H1 (cell line): ENCODE measurements around the gene FBXW10B. TPM values are rescaled to one million over a fixed set of nuclear protein-coding genes. Genes with fewer than 3 reads are reported as not detected.
"Not testable (repeated sequence)": the region's sequence is repeated elsewhere in the genome, so short reads cannot be mapped to it uniquely, and the experiment has no call there.

Experiments used
- CTCF ChIA-PET: fragments of 300-600 bp; sonication (Branson Sonifier 250); formaldehyde crosslinking; loops from one replicate; lab custom pipeline; 2021; ENCODE audit not compliant: partially characterized antibody; lab: Charles Lee
- POLR2A ChIA-PET: fragments of 300-600 bp; sonication (Branson Sonifier 250); formaldehyde crosslinking; loops from one replicate; lab custom pipeline; 2021; ENCODE audit warnings: inconsistent platforms; ENCODE audit not compliant: partially characterized antibody; lab: Charles Lee
- DNase-seq, 2 experiments: peaks; one replicate each; pipeline versions ENCODE4 v3.0.0 to v3.0.0-alpha.2; 2010 to 2022; ENCODE audit warnings: low spot score in 2 of 2, low read depth in 1 of 2, mixed read lengths in 1 of 2
- FAIRE-seq: peaks from 2 replicates; lab custom pipeline; 2011; peaks lifted over from hg19 to GRCh38; lab: Jason Lieb, UNC
- H2AFZ ChIP-seq: 2 replicates; pipeline ENCODE4 v1.8.1; 2012; ENCODE audit warnings: low read length, inconsistent platforms
- H2AK5ac ChIP-seq: 2 replicates; pipeline ENCODE4 v1.6.1; 2013; ENCODE audit warnings: low read depth, low read length
- H2BK120ac ChIP-seq: replicated peaks from 2 replicates; pipeline ENCODE3; 2013; ENCODE audit warnings: low read depth, low read length, inconsistent platforms
- H2BK12ac ChIP-seq: 2 replicates; pipeline ENCODE4 v1.6.1; 2013; ENCODE audit warnings: low read depth, low read length
- H2BK15ac ChIP-seq: 2 replicates; pipeline ENCODE4 v1.6.1; 2013; ENCODE audit warnings: low read length
- H2BK20ac ChIP-seq: 2 replicates; pipeline ENCODE4 v1.6.1; 2013; ENCODE audit warnings: low read length
- H2BK5ac ChIP-seq: 2 replicates; pipeline ENCODE4 v1.6.1; 2013; ENCODE audit warnings: low read depth, low read length
- H3K14ac ChIP-seq: 2 replicates; pipeline ENCODE4 v1.6.1; 2013; ENCODE audit warnings: inconsistent platforms; ENCODE audit not compliant: insufficient read length
- H3K18ac ChIP-seq: 2 replicates; pipeline ENCODE4 v1.6.1; 2013; ENCODE audit warnings: low read length; ENCODE audit errors: extremely low read depth
- H3K23ac ChIP-seq: 2 replicates; pipeline ENCODE4 v1.6.1; 2013; ENCODE audit warnings: inconsistent platforms; ENCODE audit not compliant: insufficient read length
- H3K23me2 ChIP-seq: 2 replicates; pipeline ENCODE4 v1.6.1; 2013; ENCODE audit warnings: low read depth, low read length
- H3K27ac ChIP-seq: 2 replicates; pipeline ENCODE4 v1.6.1; 2011; ENCODE audit warnings: low read depth, low read length, inconsistent platforms
- H3K27me3 ChIP-seq, 4 experiments: replicated peaks in 1 of 4; 1 replicate in 1 of 4; 2 replicates in 3 of 4; pipeline versions ENCODE4 v1.6.1 to v1.8.1; 2011 to 2013; ENCODE audit warnings: low read length in 3 of 4, mild to moderate bottlenecking in 3 of 4, inconsistent platforms in 2 of 4, mixed read lengths in 2 of 4, moderate library complexity in 1 of 4; ENCODE audit not compliant: control insufficient read depth in 3 of 4, insufficient read depth in 3 of 4; ENCODE audit errors: extremely low read depth in 1 of 4
- H3K36me3 ChIP-seq, 4 experiments: 2 replicates each; pipeline versions ENCODE4 v1.6.1 to v1.8.1; 2011 to 2013; ENCODE audit warnings: mild to moderate bottlenecking in 4 of 4, low read length in 3 of 4, moderate library complexity in 2 of 4, control low read depth in 1 of 4, inconsistent platforms in 1 of 4; ENCODE audit not compliant: insufficient read depth in 4 of 4, control insufficient read depth in 2 of 4
- H3K4ac ChIP-seq: replicated peaks from 2 replicates; pipeline ENCODE3; 2013; ENCODE audit warnings: low read length, low read depth, mixed read lengths, inconsistent platforms; ENCODE audit not compliant: insufficient read length
- H3K4me1 ChIP-seq, 4 experiments: replicated peaks in 1 of 4; 1 replicate in 1 of 4; 2 replicates in 3 of 4; pipeline versions ENCODE4 v1.6.1 to v1.8.1; 2011 to 2013; ENCODE audit warnings: low read length in 3 of 4, inconsistent platforms in 2 of 4, mixed read lengths in 1 of 4; ENCODE audit not compliant: insufficient read depth in 4 of 4, control insufficient read depth in 3 of 4
- H3K4me2 ChIP-seq, 2 experiments: 2 replicates each; pipeline versions ENCODE4 v1.6.1 to v1.8.1; 2011 to 2013; ENCODE audit warnings: low read depth in 2 of 2, low read length in 2 of 2, control low read depth in 1 of 2, inconsistent platforms in 1 of 2, mild to moderate bottlenecking in 1 of 2; ENCODE audit not compliant: insufficient read depth in 1 of 2
- H3K4me3 ChIP-seq, 4 experiments: fragments of 200-600, 300-600 bp in 1 of 4; sonication (generic), shearing (Covaris generic), sonication (Bioruptor Twin) in 1 of 4; 2 replicates each; pipeline versions ENCODE4 v1.5.1 to v1.8.1; 2011 to 2016; ENCODE audit warnings: low read length in 4 of 4, low read depth in 3 of 4, control low read depth in 2 of 4, inconsistent platforms in 2 of 4, mild to moderate bottlenecking in 2 of 4, mixed read lengths in 1 of 4, moderate library complexity in 1 of 4; ENCODE audit not compliant: insufficient read depth in 2 of 4; ENCODE audit errors: extremely low read depth in 1 of 4
- H3K56ac ChIP-seq: replicated peaks from 2 replicates; pipeline ENCODE3; 2013; ENCODE audit warnings: low read depth, mild to moderate bottlenecking, mixed read lengths, low read length, inconsistent platforms; ENCODE audit not compliant: insufficient read length
- H3K79me1 ChIP-seq: 2 replicates; pipeline ENCODE4 v1.6.1; 2013; ENCODE audit warnings: low read depth, low read length, control low read depth
- H3K79me2 ChIP-seq, 2 experiments: 2 replicates each; pipeline versions ENCODE4 v1.6.1 to v1.8.1; 2012 to 2013; ENCODE audit warnings: low read length in 2 of 2, mild to moderate bottlenecking in 2 of 2, inconsistent platforms in 1 of 2; ENCODE audit not compliant: insufficient read depth in 2 of 2, control insufficient read depth in 1 of 2
- H3K9ac ChIP-seq, 4 experiments: replicated peaks in 1 of 4; 1 replicate in 1 of 4; 2 replicates in 3 of 4; pipeline versions ENCODE4 v1.6.1 to v1.8.1; 2011 to 2013; ENCODE audit warnings: low read depth in 3 of 4, low read length in 3 of 4, control low read depth in 2 of 4, mild to moderate bottlenecking in 2 of 4, moderate library complexity in 2 of 4, inconsistent platforms in 1 of 4; ENCODE audit errors: extremely low read depth in 1 of 4
- H3K9me3 ChIP-seq, 2 experiments: 2 replicates each; pipeline versions ENCODE4 v1.6.1 to v1.8.1; 2012 to 2013; ENCODE audit warnings: mild to moderate bottlenecking in 2 of 2, moderate library complexity in 2 of 2, control low read depth in 1 of 2, inconsistent platforms in 1 of 2, low read depth in 1 of 2, low read length in 1 of 2, mixed read lengths in 1 of 2; ENCODE audit not compliant: insufficient read depth in 2 of 2
- H4K20me1 ChIP-seq, 2 experiments: replicated peaks in 1 of 2; 2 replicates each; pipeline versions ENCODE3 to v1.8.1; 2011 to 2013; ENCODE audit warnings: inconsistent platforms in 2 of 2, low read length in 2 of 2, mild to moderate bottlenecking in 1 of 2; ENCODE audit not compliant: insufficient read depth in 2 of 2, control insufficient read depth in 1 of 2
- H4K5ac ChIP-seq: 2 replicates; pipeline ENCODE4 v1.6.1; 2013; ENCODE audit warnings: low read length, low read depth, mixed read lengths, inconsistent platforms; ENCODE audit not compliant: insufficient read length
- H4K8ac ChIP-seq: 2 replicates; pipeline ENCODE4 v1.8.0; 2013; ENCODE audit warnings: mild to moderate bottlenecking, moderate library complexity, low read length, inconsistent platforms; ENCODE audit not compliant: insufficient read depth; ENCODE audit errors: extremely low read depth
- H4K91ac ChIP-seq: replicated peaks from 2 replicates; pipeline ENCODE3; 2013; ENCODE audit warnings: low read length, mixed read lengths, inconsistent platforms; ENCODE audit not compliant: insufficient read length
- WGBS, 2 experiments: shearing (Covaris generic) in 1 of 2; methylation state at CpG; one replicate each; pipeline versions ENCODE4 v1.1.6 to v1.1.7; 2013 to 2015; ENCODE audit warnings: low lambda C conversion rate in 2 of 2, mixed read lengths in 2 of 2, inconsistent platforms in 1 of 2, low coverage in 1 of 2, missing lambda C conversion rate in 1 of 2; ENCODE audit not compliant: insufficient replicate concordance in 2 of 2, insufficient coverage in 1 of 2, insufficient read length in 1 of 2; ENCODE audit errors: extremely low coverage in 1 of 2, missing lambda C conversion rate in 1 of 2; 5-methylcytosine and 5-hydroxymethylcytosine counted together
- polyA plus RNA-seq, 7 experiments: library from polyadenylated mRNA; depleted of rRNA in 3 of 7; stranded (reverse) in 5 of 7; unstranded in 2 of 7; fragments of >200 nt in 5 of 7; fragments of 200-250 nt in 2 of 7; gene quantifications; 1 replicate in 5 of 7; 2 replicates in 1 of 7; 4 replicates in 1 of 7; pipeline versions ENCODE4 v1.2.1 to v1.2.3, GENCODE V29; 2011 to 2013; ENCODE audit warnings: missing spikeins in 2 of 7, mixed read lengths in 2 of 7
- total RNA-seq: library from RNA; stranded (reverse); fragmentation: NEBNext Ultra II Directional; extraction: Animal tissue kit (Norgen Biotek cat#: 25700); gene quantifications from 2 replicates; pipeline ENCODE4 v1.2.1, GENCODE V29; 2021

The FBXW10B gene
- total and polyA plus RNA-seq, 2 of the 8 experiments (the other 6 are each of a cell fraction or from before 2014, with no cell fraction given): 0.14 TPM; not detected in 1

DNA sequence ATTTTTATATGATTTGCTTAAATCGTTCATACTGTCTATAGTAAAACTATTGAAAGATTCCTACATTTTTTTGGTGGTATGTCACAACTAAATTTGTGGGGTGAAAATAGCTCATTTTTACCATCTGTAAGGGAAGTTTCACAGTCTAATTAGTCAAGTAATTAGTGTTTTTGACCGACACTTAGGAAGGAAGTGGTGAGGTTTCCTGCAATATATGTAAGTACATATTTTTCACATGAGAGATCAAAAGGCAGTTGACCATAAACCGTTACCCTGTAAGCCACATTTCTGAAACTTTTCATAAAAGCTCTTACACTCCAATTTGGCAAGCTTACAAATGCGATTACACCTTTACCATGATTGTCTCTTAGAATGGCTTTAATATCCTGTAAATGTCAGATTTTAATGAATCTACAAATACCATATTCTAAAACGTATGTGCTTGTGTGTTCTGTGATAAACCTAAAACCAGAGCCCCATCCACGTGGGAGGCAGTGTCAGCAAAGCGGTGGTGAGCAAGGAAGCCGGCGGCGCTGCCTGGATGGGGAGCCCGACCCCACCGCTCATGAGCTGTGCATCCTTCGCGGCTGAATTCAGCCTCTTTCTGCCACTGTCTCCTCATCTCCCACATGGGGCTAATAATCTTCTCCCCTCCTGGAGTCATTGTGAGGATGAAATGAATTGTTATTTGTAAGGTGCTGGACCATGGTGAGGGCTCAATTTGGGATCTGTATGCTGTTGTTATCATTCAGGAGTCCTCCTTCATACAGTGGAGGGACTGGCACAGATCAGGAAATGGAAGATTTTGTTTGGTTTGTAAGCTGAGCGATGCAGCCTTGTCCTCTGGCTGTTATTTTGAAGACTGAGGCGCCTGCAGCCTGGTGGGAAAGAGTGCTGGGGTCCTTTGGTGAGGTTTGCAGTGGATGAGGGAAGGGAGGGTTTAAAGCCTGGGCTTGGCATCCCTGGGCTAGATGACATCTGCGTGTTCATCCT, 29.7 kb downstream of the FBXW10B start:
- H3K79me2 ChIP-seq, H2BK12ac ChIP-seq, H2BK20ac ChIP-seq, H3K18ac ChIP-seq, H3K14ac ChIP-seq, H4K5ac ChIP-seq, H3K27me3 ChIP-seq, DNase-seq, H4K91ac ChIP-seq, H4K8ac ChIP-seq, H3K23me2 ChIP-seq, H3K23ac ChIP-seq, H3K9me3 ChIP-seq, H3K4me2 ChIP-seq, H3K36me3 ChIP-seq, CTCF ChIA-PET, H3K79me1 ChIP-seq, H2AK5ac ChIP-seq, H2BK15ac ChIP-seq, H3K56ac ChIP-seq, H2BK5ac ChIP-seq, H3K4ac ChIP-seq, H2BK120ac ChIP-seq, H2AFZ ChIP-seq, H3K27ac ChIP-seq, H3K4me1 ChIP-seq, POLR2A ChIA-PET, H3K9ac ChIP-seq, H3K4me3 ChIP-seq, FAIRE-seq, H4K20me1 ChIP-seq: not testable (repeated sequence)
- WGBS, 2 experiments: 97% methylated on average over 12 of the region's 17 CpGs; no CpG with 5 or more reads in 1 of the 2 experiments
